Hepatocyte (in vitro differentiated cells): ENCODE results near the gene PPME1. TPM values are rescaled to one million over a fixed set of nuclear protein-coding genes. Genes with fewer than 3 reads are reported as not detected.

Experiments
- DNase-seq: peaks from one replicate; pipeline ENCODE4 v3.0.0-alpha.2; 2016; ENCODE audit warnings: low spot score
- H2AFZ ChIP-seq: fragments of 200-600 bp; sonication (generic); 2 replicates; pipeline ENCODE4 v1.6.0; 2016; ENCODE audit warnings: antibody characterized with exemption, mild to moderate bottlenecking
- H3K27ac ChIP-seq: fragments of 200-600 bp; sonication (generic); 2 replicates; pipeline ENCODE4 v1.5.1; 2016; ENCODE audit warnings: mild to moderate bottlenecking
- H3K27me3 ChIP-seq: fragments of 200-600 bp; sonication (generic); 2 replicates; pipeline ENCODE4 v1.6.1; 2016
- H3K36me3 ChIP-seq: fragments of 200-600 bp; sonication (generic); replicated peaks from 2 replicates; pipeline ENCODE4 v1.5.1; 2016; ENCODE audit warnings: low read depth; ENCODE audit not compliant: insufficient read depth
- H3K4me1 ChIP-seq: fragments of 200-600 bp; sonication (generic); 2 replicates; pipeline ENCODE4 v1.5.1; 2016; ENCODE audit warnings: mild to moderate bottlenecking, moderate library complexity; ENCODE audit not compliant: insufficient read depth
- H3K4me2 ChIP-seq: fragments of 200-600 bp; sonication (generic); 2 replicates; pipeline ENCODE4 v1.6.0; 2016
- H3K4me3 ChIP-seq: fragments of 200-600 bp; sonication (generic); 2 replicates; pipeline ENCODE4 v1.5.1; 2016; ENCODE audit warnings: mild to moderate bottlenecking
- H3K79me2 ChIP-seq: fragments of 200-600 bp; sonication (generic); 2 replicates; pipeline ENCODE4 v1.6.0; 2017; ENCODE audit warnings: mild to moderate bottlenecking
- H3K9me2 ChIP-seq: fragments of 200-600 bp; sonication (generic); replicated peaks from 2 replicates; pipeline ENCODE4 v1.6.0; 2017; ENCODE audit warnings: mild to moderate bottlenecking; ENCODE audit not compliant: insufficient read depth
- H3K9me3 ChIP-seq: fragments of 200-600 bp; sonication (generic); 2 replicates; pipeline ENCODE4 v1.5.1; 2016; ENCODE audit warnings: low read depth, mild to moderate bottlenecking
- H4K20me1 ChIP-seq: fragments of 200-600 bp; sonication (generic); 2 replicates; pipeline ENCODE4 v1.6.0; 2016; ENCODE audit warnings: mild to moderate bottlenecking; ENCODE audit not compliant: insufficient read depth, poor library complexity, severe bottlenecking
- EZH2 ChIP-seq: fragments of 200-600 bp; sonication (generic); IDR thresholded peaks from 2 replicates; pipeline ENCODE4 v1.6.1; 2016; ENCODE audit warnings: antibody characterized with exemption, mild to moderate bottlenecking, borderline replicate concordance
- EZH2phosphoT487 ChIP-seq: fragments of 200-600 bp; sonication (generic); IDR thresholded peaks from one replicate; pipeline ENCODE4 v1.6.1; 2018; ENCODE audit warnings: antibody characterized with exemption, mild to moderate bottlenecking, low read depth, moderate library complexity; ENCODE audit not compliant: unreplicated experiment, severe bottlenecking
- WGBS: methylation state at CpG from one replicate; pipeline ENCODE4 v1.1.6; 2016; ENCODE audit warnings: low lambda C conversion rate; ENCODE audit errors: missing lambda C conversion rate; 5-methylcytosine and 5-hydroxymethylcytosine counted together
- polyA plus RNA-seq: library from polyadenylated mRNA; unstranded; fragments of >200 nt; fragmentation: Nextera tagmentation; extraction: Ambion mirVana; gene quantifications from 2 replicates; pipeline ENCODE4 v1.2.1, GENCODE V29; 2016
- total RNA-seq: library from RNA; depleted of rRNA; stranded (reverse); fragments of >200 nt; gene quantifications from 2 replicates; pipeline ENCODE4 v1.2.3, GENCODE V29; 2014
- TF ChIP-seq, protein P1 (sequence below): fragments of 200-600 bp; sonication (generic); IDR thresholded peaks from 2 replicates; pipeline ENCODE4 v1.5.1; 2016; ENCODE audit warnings: antibody characterized with exemption, mild to moderate bottlenecking; ENCODE audit not compliant: poor library complexity

The PPME1 gene
- total and polyA plus RNA-seq, 2 experiments from 2014 or later: 25.2 to 45.7 TPM

DNA sequence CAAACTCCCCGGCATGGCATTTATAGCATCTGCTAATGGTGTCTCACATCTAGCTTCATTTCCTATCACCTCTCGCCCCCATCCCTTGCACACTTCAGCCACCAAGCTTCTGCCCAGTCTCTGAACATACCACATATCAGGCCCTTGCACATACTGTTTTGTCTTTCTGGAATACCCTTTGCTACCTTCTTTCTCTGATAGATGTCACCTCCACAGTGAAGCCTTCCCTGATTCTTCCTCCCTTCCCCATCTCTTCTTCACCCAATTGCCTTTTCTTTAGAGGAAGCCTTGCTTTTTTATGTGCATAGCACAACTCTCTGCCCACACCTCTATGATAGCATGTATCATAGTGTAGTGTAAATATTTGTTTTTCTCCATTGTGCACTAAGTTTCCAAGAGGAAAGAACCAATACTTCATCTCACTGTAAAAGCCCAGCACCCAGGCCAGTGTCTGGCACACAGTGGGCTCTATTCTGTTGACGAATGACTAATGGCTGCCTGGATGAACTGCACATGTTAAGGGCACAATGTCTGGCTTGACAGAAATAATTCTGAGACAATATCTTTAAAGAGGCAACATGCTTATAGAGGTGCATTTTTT, 112.6 kb downstream of the PPME1 start:
- 56% methylated on average over 3 of the region's 3 CpGs for WGBS
- H4K20me1 ChIP-seq: no peaks in the 10 kb centered on the region
- no peaks in the 10 kb centered on the region for H3K36me3 ChIP-seq
- H3K4me3 ChIP-seq: no peak overlapping the region
- no peak overlapping the region for H3K27ac ChIP-seq
- H2AFZ ChIP-seq: no peak overlapping the region
- no peaks in the 10 kb centered on the region for H3K9me2 ChIP-seq
- TF ChIP-seq EZH2 (no peak), EZH2phosphoT487 (no peak)
- no peak for DNase-seq
- H3K4me1 ChIP-seq: no peaks in the 10 kb centered on the region
- H3K27me3 ChIP-seq: no peaks in the 10 kb centered on the region
- H3K79me2 ChIP-seq: no peaks in the 10 kb centered on the region
- H3K9me3 ChIP-seq: no peaks in the 10 kb centered on the region
- no peak overlapping the region for H3K4me2 ChIP-seq

DNA sequence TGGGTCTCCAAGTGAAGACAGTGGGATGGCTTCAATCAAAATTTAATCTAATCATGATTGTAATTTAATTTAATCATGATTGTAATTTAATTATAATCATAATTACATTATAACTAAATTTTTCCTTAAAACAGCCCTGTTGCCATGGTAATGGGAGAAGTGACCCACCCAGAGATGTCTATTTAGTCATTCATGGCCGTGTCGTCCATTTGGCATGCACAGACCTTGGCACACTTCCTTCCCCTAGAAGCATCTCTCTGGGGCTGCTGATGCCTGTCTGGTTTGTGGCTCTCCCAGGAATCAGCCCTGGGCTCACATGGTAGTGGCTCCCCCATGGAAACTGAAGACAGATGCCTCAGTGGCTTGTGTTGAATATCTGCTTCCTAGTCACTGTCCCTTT, 113.4 kb downstream of the PPME1 start:
- Histone ChIP-seq H3K9me2 (no peaks in the 10 kb centered on the region), H3K27me3 (no peaks in the 10 kb centered on the region), H3K4me1 (no peaks in the 10 kb centered on the region), H4K20me1 (no peaks in the 10 kb centered on the region), H3K27ac (no peak overlapping the region), H3K4me2 (no peak overlapping the region), H3K4me3 (no peak overlapping the region), H3K9me3 (no peaks in the 10 kb centered on the region), H3K79me2 (no peaks in the 10 kb centered on the region), H3K36me3 (no peaks in the 10 kb centered on the region), H2AFZ (no peak overlapping the region)
- DNase-seq: no peak
- no peak for TF ChIP-seq EZH2
- no peak for TF ChIP-seq EZH2phosphoT487
- TF ChIP-seq, protein P1, sequence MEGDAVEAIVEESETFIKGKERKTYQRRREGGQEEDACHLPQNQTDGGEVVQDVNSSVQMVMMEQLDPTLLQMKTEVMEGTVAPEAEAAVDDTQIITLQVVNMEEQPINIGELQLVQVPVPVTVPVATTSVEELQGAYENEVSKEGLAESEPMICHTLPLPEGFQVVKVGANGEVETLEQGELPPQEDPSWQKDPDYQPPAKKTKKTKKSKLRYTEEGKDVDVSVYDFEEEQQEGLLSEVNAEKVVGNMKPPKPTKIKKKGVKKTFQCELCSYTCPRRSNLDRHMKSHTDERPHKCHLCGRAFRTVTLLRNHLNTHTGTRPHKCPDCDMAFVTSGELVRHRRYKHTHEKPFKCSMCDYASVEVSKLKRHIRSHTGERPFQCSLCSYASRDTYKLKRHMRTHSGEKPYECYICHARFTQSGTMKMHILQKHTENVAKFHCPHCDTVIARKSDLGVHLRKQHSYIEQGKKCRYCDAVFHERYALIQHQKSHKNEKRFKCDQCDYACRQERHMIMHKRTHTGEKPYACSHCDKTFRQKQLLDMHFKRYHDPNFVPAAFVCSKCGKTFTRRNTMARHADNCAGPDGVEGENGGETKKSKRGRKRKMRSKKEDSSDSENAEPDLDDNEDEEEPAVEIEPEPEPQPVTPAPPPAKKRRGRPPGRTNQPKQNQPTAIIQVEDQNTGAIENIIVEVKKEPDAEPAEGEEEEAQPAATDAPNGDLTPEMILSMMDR: no peak
- 90% methylated on average over 2 of the region's 2 CpGs for WGBS

DNA sequence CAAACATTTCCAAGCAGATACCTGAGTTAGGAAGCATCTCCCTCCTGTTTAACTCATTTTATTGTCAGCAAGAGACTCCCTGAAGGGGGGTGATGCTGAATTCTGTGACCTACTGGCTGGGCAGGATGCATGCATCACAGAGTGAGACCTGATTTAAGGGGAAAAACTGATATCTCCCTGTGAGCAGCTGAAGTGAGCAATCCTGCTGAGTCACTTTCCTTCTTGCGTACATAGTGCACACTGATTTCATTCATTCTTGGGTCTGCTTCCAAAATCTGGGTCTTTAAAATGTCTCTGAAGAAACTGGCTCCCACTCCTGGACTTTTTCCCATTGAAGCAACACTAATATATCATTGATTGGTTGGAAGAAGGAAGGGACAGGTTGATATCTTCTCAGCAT, 117.1 kb downstream of the PPME1 start:
- Histone ChIP-seq H3K4me3 (no peak overlapping the region), H3K27ac (no peak overlapping the region), H3K36me3 (no peaks in the 10 kb centered on the region), H3K27me3 (no peaks in the 10 kb centered on the region), H3K4me2 (no peak overlapping the region), H3K79me2 (no peaks in the 10 kb centered on the region), H3K9me2 (no peaks in the 10 kb centered on the region), H2AFZ (no peak overlapping the region), H3K4me1 (no peaks in the 10 kb centered on the region), H3K9me3 (no peaks in the 10 kb centered on the region), H4K20me1 (no peaks in the 10 kb centered on the region)
- DNase-seq: peak; percentile 34
- 39% methylated on average over 1 of the region's 1 CpG for WGBS
- TF ChIP-seq, protein P1: no peak
- TF ChIP-seq EZH2phosphoT487: no peak
- no peak for TF ChIP-seq EZH2

DNA sequence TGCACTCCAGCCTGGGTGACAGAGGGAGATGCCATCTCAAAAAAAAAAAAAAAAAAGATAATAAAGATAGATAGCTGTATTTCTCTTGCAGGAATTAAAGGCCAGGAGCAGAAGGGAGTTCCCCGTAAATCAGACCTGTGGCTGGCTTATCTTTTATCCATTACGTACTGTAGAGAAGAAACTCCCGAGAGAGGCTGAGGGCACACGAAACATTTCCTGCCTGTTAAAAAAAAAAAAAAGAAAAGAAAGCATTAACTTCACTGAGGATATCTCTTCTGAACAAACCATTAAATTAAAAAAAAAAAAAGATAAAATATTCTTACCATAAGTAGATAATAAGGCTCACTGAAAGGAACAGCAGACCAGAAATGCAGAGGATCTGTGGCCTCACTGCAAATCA, 117.8 kb downstream of the PPME1 start:
- WGBS: 53% methylated on average over 4 of the region's 4 CpGs
- H3K27me3 ChIP-seq: no peaks in the 10 kb centered on the region
- H3K4me1 ChIP-seq: no peaks in the 10 kb centered on the region
- H3K4me3 ChIP-seq: no peak overlapping the region
- no peak overlapping the region for H2AFZ ChIP-seq
- no peaks in the 10 kb centered on the region for H3K36me3 ChIP-seq
- TF ChIP-seq, protein P1: no peak
- TF ChIP-seq EZH2: no peak
- TF ChIP-seq EZH2phosphoT487: no peak
- H3K9me2 ChIP-seq: no peaks in the 10 kb centered on the region
- no peak overlapping the region for H3K4me2 ChIP-seq
- H3K79me2 ChIP-seq: no peaks in the 10 kb centered on the region
- no peak overlapping the region for H3K27ac ChIP-seq
- no peak for DNase-seq
- H3K9me3 ChIP-seq: no peaks in the 10 kb centered on the region
- no peaks in the 10 kb centered on the region for H4K20me1 ChIP-seq
